Trophoblast cell (in vitro differentiated cells and primary cell): ENCODE results near the gene UVRAG.
"Not testable (repeated sequence)": the region's sequence is repeated elsewhere in the genome, so short reads cannot be mapped to it uniquely, and the experiment has no call there.

Experiments
- DNase-seq, 2 donors: peaks; one replicate each; pipeline ENCODE4 v3.0.0-alpha.2; 2016
- H2AFZ ChIP-seq: 2 replicates; pipeline ENCODE4 v1.6.1; 2013; ENCODE audit warnings: low read length, moderate library complexity, mild to moderate bottlenecking; ENCODE audit not compliant: insufficient read depth, poor library complexity
- H2AK5ac ChIP-seq: 2 replicates; pipeline ENCODE4 v1.6.1; 2013; ENCODE audit warnings: mild to moderate bottlenecking, low read length
- H2BK120ac ChIP-seq: 2 replicates; pipeline ENCODE4 v1.6.1; 2013; ENCODE audit warnings: low read length, mild to moderate bottlenecking, moderate library complexity; ENCODE audit not compliant: insufficient read depth, poor library complexity
- H2BK12ac ChIP-seq: 2 replicates; pipeline ENCODE4 v1.6.1; 2013; ENCODE audit warnings: mild to moderate bottlenecking, low read length, moderate library complexity
- H2BK5ac ChIP-seq: 2 replicates; pipeline ENCODE4 v1.6.1; 2013; ENCODE audit warnings: low read length, low read depth, moderate library complexity, mild to moderate bottlenecking; ENCODE audit not compliant: poor library complexity
- H3K14ac ChIP-seq: 2 replicates; pipeline ENCODE4 v1.6.1; 2013; ENCODE audit warnings: mild to moderate bottlenecking, low read length
- H3K18ac ChIP-seq: 2 replicates; pipeline ENCODE4 v1.6.1; 2013; ENCODE audit warnings: mild to moderate bottlenecking, low read length
- H3K23ac ChIP-seq: 2 replicates; pipeline ENCODE4 v1.6.1; 2013; ENCODE audit warnings: low read length
- H3K27ac ChIP-seq: 2 replicates; pipeline ENCODE4 v1.5.1; 2013; ENCODE audit warnings: low read depth, mild to moderate bottlenecking, inconsistent platforms, low read length, moderate library complexity
- H3K27me3 ChIP-seq: 2 replicates; pipeline ENCODE4 v1.6.1; 2013; ENCODE audit warnings: inconsistent platforms, mild to moderate bottlenecking, low read length, moderate library complexity; ENCODE audit not compliant: insufficient read depth
- H3K36me3 ChIP-seq, 2 experiments: 1 replicate in 1 of 2; 2 replicates in 1 of 2; pipeline ENCODE4 v1.6.1; 2013; ENCODE audit warnings: low read length in 2 of 2, mild to moderate bottlenecking in 2 of 2, moderate library complexity in 1 of 2; ENCODE audit not compliant: insufficient read depth in 2 of 2, control insufficient read depth in 1 of 2
- H3K4ac ChIP-seq: 2 replicates; pipeline ENCODE4 v1.6.1; 2013; ENCODE audit warnings: low read depth, mild to moderate bottlenecking, low read length, moderate library complexity
- H3K4me1 ChIP-seq, 2 experiments: 1 replicate in 1 of 2; 2 replicates in 1 of 2; pipeline ENCODE4 v1.6.1; 2013; ENCODE audit warnings: low read length in 2 of 2, mild to moderate bottlenecking in 2 of 2, moderate library complexity in 1 of 2; ENCODE audit not compliant: insufficient read depth in 2 of 2, control insufficient read depth in 1 of 2
- H3K4me2 ChIP-seq: 2 replicates; pipeline ENCODE4 v1.6.1; 2013; ENCODE audit warnings: inconsistent platforms, mild to moderate bottlenecking, low read length, moderate library complexity
- H3K4me3 ChIP-seq: 2 replicates; pipeline ENCODE4 v1.5.1; 2013; ENCODE audit warnings: mild to moderate bottlenecking, low read depth, low read length, inconsistent platforms
- H3K79me1 ChIP-seq: one replicate; pipeline ENCODE4 v1.6.1; 2013; ENCODE audit warnings: low read length
- H3K79me2 ChIP-seq: 2 replicates; pipeline ENCODE4 v1.6.1; 2013; ENCODE audit warnings: low read length, mild to moderate bottlenecking; ENCODE audit not compliant: control insufficient read depth, insufficient read depth, poor library complexity
- H3K9ac ChIP-seq: 2 replicates; pipeline ENCODE4 v1.6.1; 2013; ENCODE audit warnings: mild to moderate bottlenecking, low read length
- H3K9me3 ChIP-seq: 2 replicates; pipeline ENCODE4 v1.6.1; 2013; ENCODE audit warnings: low read depth, mild to moderate bottlenecking, control low read depth, inconsistent platforms, low read length; ENCODE audit not compliant: insufficient read depth
- H4K12ac ChIP-seq: 2 replicates; pipeline ENCODE4 v1.6.1; 2013; ENCODE audit warnings: low read depth, mild to moderate bottlenecking, low read length, moderate library complexity
- H4K8ac ChIP-seq: 2 replicates; pipeline ENCODE4 v1.6.1; 2013; ENCODE audit warnings: low read depth, mild to moderate bottlenecking, low read length, moderate library complexity
- H4K91ac ChIP-seq: one replicate; pipeline ENCODE4 v1.6.1; 2013; ENCODE audit warnings: low read depth, mild to moderate bottlenecking, low read length, moderate library complexity
- WGBS: extraction: QIAGEN DNeasy Blood & Tissue Kit; methylation state at CpG from one replicate; pipeline ENCODE4 v1.1.7; 2013; ENCODE audit warnings: missing lambda C conversion rate; ENCODE audit not compliant: insufficient read length, insufficient coverage; ENCODE audit errors: extremely low coverage; 5-methylcytosine and 5-hydroxymethylcytosine counted together

Gene UVRAG

GRCh38 chr11:76077575-76078150, 262.7 kb downstream of the UVRAG start:
- no peak overlapping the region for H3K14ac ChIP-seq
- WGBS = no CpG with 5 or more reads among the region's 1 CpG

GRCh38 chr11:76081084-76081483, 266.1 kb downstream of the UVRAG start:
- not testable (repeated sequence) for H3K4ac ChIP-seq, H3K27ac ChIP-seq, H4K12ac ChIP-seq, H2BK5ac ChIP-seq, H2AK5ac ChIP-seq, H3K9ac ChIP-seq, H3K27me3 ChIP-seq, H3K14ac ChIP-seq, H3K79me1 ChIP-seq, H4K8ac ChIP-seq, H3K36me3 ChIP-seq, H3K9me3 ChIP-seq, DNase-seq, H3K18ac ChIP-seq, H3K23ac ChIP-seq, H2BK12ac ChIP-seq, H3K4me3 ChIP-seq, H2BK120ac ChIP-seq, H2AFZ ChIP-seq, H3K4me2 ChIP-seq, H3K79me2 ChIP-seq, H3K4me1 ChIP-seq, H4K91ac ChIP-seq
- no CpG with 5 or more reads among the region's 5 CpGs for WGBS

More at GRCh38 chr11:76077575-76078150, 262.7 kb downstream of the UVRAG start:
- Histone ChIP-seq H2AK5ac (no peak overlapping the region), H3K23ac (no peak overlapping the region), H3K9ac (no peak overlapping the region), H4K91ac (no peak overlapping the region), H3K27ac (no peak overlapping the region), H3K79me2 (no peaks in the 10 kb centered on the region), H3K4me1 (no peaks in the 10 kb centered on the region), H3K36me3 (peaks cover 0 to 2% of the 10 kb centered on the region in 2 experiments), H3K79me1 (no peaks in the 10 kb centered on the region), H3K18ac (no peak overlapping the region), H3K27me3 (no peaks in the 10 kb centered on the region), H2BK120ac (no peak overlapping the region), H2AFZ (no peak overlapping the region), H3K9me3 (no peaks in the 10 kb centered on the region), H3K4me2 (no peak overlapping the region), H2BK12ac (no peak overlapping the region), H4K12ac (no peak overlapping the region), H3K4ac (no peak overlapping the region), H2BK5ac (no peak overlapping the region), H3K4me3 (no peak overlapping the region), H4K8ac (no peak overlapping the region)
- DNase-seq = peak in 1 of 2 donors; percentile 36

DNA sequence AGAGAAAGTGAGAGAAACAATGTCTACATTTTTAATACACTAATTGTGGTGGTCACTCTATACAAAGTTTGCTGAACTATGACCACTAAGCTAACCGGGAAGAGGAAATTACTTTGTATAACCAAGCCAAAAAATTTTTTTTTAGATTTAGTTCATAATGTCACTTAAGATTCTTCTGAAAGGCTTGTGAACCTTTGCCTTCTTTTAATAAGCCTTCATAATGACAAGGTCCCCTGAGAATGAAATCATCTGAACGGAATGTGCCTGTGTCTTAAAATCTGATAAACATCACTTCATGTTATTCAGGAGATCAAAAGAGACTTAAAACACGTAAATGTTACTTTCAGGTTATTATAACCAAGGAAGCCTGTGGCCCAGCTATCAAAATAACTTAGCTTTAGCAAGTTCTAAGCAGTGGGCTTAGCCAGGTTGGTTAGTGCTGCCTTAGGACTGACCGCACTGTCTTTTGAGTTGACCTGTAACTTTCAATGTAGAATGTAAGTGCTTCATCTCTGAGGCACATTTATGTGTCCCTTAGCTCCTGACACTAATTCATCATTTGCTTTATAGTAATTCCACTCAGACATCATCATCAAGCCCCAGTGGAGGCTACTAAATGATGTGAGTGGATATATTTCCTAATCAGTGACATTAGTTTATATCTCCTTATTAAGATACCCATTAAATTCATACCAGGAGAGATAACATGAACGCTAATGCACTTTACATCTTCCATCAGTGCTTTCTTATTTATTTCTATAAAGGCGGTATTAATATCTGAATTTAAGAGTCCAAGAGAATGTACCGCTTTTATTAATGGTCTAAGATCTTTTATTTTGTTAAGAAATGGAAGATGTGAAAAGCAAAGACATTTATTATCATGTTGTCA, 268.8 kb downstream of the UVRAG start:
- no peak overlapping the region for H2AFZ ChIP-seq
- no peak overlapping the region for H3K18ac ChIP-seq
- no peaks in the 10 kb centered on the region for H3K9me3 ChIP-seq
- peak overlapping the region; percentile 34 for H3K27ac ChIP-seq
- no peaks in the 10 kb centered on the region for H3K36me3 ChIP-seq
- H3K9ac ChIP-seq = no peak overlapping the region
- peak; percentile 47 to 83 for DNase-seq
- no peak overlapping the region for H2BK5ac ChIP-seq
- no peak overlapping the region for H4K8ac ChIP-seq
- no peaks in the 10 kb centered on the region for H3K79me1 ChIP-seq
- no peaks in the 10 kb centered on the region for H3K79me2 ChIP-seq
- no peak overlapping the region for H2BK120ac ChIP-seq
- H3K4me1 ChIP-seq = peaks cover 0 to 2% of the 10 kb centered on the region in 2 experiments
- no peak overlapping the region for H3K14ac ChIP-seq
- no CpG with 5 or more reads among the region's 7 CpGs for WGBS
- no peaks in the 10 kb centered on the region for H3K27me3 ChIP-seq
- H4K91ac ChIP-seq = no peak overlapping the region
- H3K4me3 ChIP-seq = no peak overlapping the region
- no peak overlapping the region for H3K23ac ChIP-seq
- H3K4me2 ChIP-seq = peak overlapping the region; percentile 4
- no peak overlapping the region for H2AK5ac ChIP-seq
- H3K4ac ChIP-seq = no peak overlapping the region
- H2BK12ac ChIP-seq = no peak overlapping the region
- H4K12ac ChIP-seq = no peak overlapping the region

GRCh38 chr11:76085270-76085669, 270.3 kb downstream of the UVRAG start:
- H3K23ac ChIP-seq = no peak overlapping the region
- H3K27me3 ChIP-seq = no peaks in the 10 kb centered on the region
- no peak overlapping the region for H2BK5ac ChIP-seq
- no peak overlapping the region for H2BK120ac ChIP-seq
- no peaks in the 10 kb centered on the region for H3K79me1 ChIP-seq
- H3K27ac ChIP-seq = no peak overlapping the region
- no peak overlapping the region for H3K4ac ChIP-seq
- WGBS = no CpG with 5 or more reads among the region's 1 CpG
- H3K9ac ChIP-seq = no peak overlapping the region
- no peaks in the 10 kb centered on the region for H3K9me3 ChIP-seq
- H3K4me1 ChIP-seq = peaks cover 0 to 2% of the 10 kb centered on the region in 2 experiments
- H3K79me2 ChIP-seq = no peaks in the 10 kb centered on the region
- H3K4me3 ChIP-seq = no peak overlapping the region
- H4K8ac ChIP-seq = no peak overlapping the region
- no peak overlapping the region for H2AFZ ChIP-seq
- peak overlapping the region; percentile 6 for H4K91ac ChIP-seq
- no peak overlapping the region for H2AK5ac ChIP-seq
- no peak overlapping the region for H4K12ac ChIP-seq
- H3K4me2 ChIP-seq = no peak overlapping the region
- H2BK12ac ChIP-seq = no peak overlapping the region
- H3K14ac ChIP-seq = no peak overlapping the region
- H3K36me3 ChIP-seq = no peaks in the 10 kb centered on the region
- no peak for DNase-seq
- no peak overlapping the region for H3K18ac ChIP-seq
